Lower lobe of right lung (tissue), 2 donors: Measurements from ENCODE around the gene CDH8. TPM values are rescaled to one million over a fixed set of nuclear protein-coding genes. Genes with fewer than 3 reads are reported as not detected.

Experiments used
- ATAC-seq, 2 donors: fragments of 200-7000 bp; cut with Tn5 transposase; one replicate each; pipeline ENCODE4 v1.9.1; 2020 to 2022; ENCODE audit warnings: mild to moderate bottlenecking in 2 of 2, moderate library complexity in 2 of 2
- DNase-seq: peaks from one replicate; pipeline ENCODE4 v3.0.0-alpha.2; 2020
- H3K27ac ChIP-seq: fragments of 200-600 bp; one replicate; pipeline ENCODE4 v1.8.0; 2022
- H3K27me3 ChIP-seq: fragments of 200-600 bp; one replicate; pipeline ENCODE4 v1.8.0; 2022; ENCODE audit warnings: low read depth
- H3K36me3 ChIP-seq: fragments of 200-600 bp; one replicate; pipeline ENCODE4 v1.8.0; 2022; ENCODE audit warnings: mild to moderate bottlenecking
- H3K4me1 ChIP-seq: fragments of 200-600 bp; one replicate; pipeline ENCODE4 v1.8.0; 2022
- H3K4me3 ChIP-seq: fragments of 200-600 bp; one replicate; pipeline ENCODE4 v1.8.0; 2022; ENCODE audit warnings: mild to moderate bottlenecking
- H3K9me3 ChIP-seq: fragments of 200-600 bp; one replicate; pipeline ENCODE4 v1.8.0; 2022
- intact Hi-C: fragments of 100-400 bp; cut with DNase I; formaldehyde crosslinking; loops from one replicate; pipeline ENCODE4 v1.11.0; 2022
- total RNA-seq: library from RNA; stranded (reverse); fragmentation: NEBNext Ultra II Directional; extraction: Animal tissue kit (Norgen Biotek cat#: 25700); gene quantifications from one replicate; pipeline ENCODE4 v1.2.1, GENCODE V29; 2021
- TF ChIP-seq, protein P1 (sequence below): fragments of 200-600 bp; IDR thresholded peaks from one replicate; pipeline ENCODE4 v1.8.0; 2022; ENCODE audit warnings: antibody characterized with exemption, mild to moderate bottlenecking
- donor health status: DM: no; HTN: yes; CAD: no; lungs with severe emphysema.

The CDH8 gene
- total RNA-seq, 1 donor from 2014 or later, result 0.71 TPM

DNA sequence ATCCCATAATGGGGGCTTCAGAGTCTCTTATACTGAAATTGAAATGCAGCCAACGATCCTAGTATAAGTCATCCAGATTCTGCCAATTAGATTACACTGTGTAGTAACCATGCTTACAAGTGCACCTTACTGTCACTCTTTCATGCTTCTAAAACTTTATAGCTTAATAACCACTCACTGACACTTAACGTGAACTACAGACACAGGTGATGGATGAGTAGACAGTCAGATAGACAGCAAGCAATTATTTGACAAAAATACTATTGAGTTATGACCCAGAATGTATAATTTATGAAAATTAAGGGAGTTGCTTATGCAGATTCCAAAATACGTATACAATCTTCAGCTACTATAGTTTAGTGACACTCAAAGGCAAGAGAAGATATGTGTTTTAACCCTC, 6.3 kb downstream of the CDH8 start:
- TF ChIP-seq, protein P1, sequence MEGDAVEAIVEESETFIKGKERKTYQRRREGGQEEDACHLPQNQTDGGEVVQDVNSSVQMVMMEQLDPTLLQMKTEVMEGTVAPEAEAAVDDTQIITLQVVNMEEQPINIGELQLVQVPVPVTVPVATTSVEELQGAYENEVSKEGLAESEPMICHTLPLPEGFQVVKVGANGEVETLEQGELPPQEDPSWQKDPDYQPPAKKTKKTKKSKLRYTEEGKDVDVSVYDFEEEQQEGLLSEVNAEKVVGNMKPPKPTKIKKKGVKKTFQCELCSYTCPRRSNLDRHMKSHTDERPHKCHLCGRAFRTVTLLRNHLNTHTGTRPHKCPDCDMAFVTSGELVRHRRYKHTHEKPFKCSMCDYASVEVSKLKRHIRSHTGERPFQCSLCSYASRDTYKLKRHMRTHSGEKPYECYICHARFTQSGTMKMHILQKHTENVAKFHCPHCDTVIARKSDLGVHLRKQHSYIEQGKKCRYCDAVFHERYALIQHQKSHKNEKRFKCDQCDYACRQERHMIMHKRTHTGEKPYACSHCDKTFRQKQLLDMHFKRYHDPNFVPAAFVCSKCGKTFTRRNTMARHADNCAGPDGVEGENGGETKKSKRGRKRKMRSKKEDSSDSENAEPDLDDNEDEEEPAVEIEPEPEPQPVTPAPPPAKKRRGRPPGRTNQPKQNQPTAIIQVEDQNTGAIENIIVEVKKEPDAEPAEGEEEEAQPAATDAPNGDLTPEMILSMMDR, result no peak
- Histone ChIP-seq H3K27ac (no peak overlapping the region), H3K4me3 (no peak overlapping the region), H3K36me3 (no peaks in the 10 kb centered on the region), H3K9me3 (no peaks in the 10 kb centered on the region), H3K27me3 (peaks cover 19% of the 10 kb centered on the region), H3K4me1 (peaks cover 4% of the 10 kb centered on the region)
- DNase-seq, result no peak
- intact Hi-C loops, result no loop called here
- ATAC-seq, result no peak

DNA sequence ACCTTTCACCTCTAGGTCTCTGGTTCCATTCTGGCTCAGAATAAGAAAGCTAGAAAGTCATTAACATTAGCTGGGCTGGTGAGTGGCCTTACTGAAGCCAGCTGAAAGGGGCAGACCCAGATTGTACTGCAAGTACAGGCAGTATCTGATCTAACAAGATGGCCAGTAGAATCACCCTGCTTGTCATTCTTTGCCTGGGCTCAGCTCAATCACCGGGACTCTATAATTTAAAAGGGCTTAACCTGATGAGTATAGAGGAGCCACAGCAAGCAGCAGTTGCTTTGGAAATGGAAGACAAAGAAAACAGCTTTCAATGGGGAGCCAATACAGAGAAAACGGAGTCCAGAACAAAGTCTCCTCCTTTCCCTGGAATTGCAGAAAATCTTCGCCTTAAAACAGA, 13.6 kb downstream of the CDH8 start:
- H3K4me1 ChIP-seq, result no peaks in the 10 kb centered on the region
- H3K27me3 ChIP-seq, result no peaks in the 10 kb centered on the region
- intact Hi-C loops, result no loop called here
- H3K27ac ChIP-seq, result no peak overlapping the region
- ATAC-seq (no peak), DNase-seq (no peak)
- H3K4me3 ChIP-seq, result no peak overlapping the region
- H3K36me3 ChIP-seq, result no peaks in the 10 kb centered on the region
- TF ChIP-seq, protein P1, result no peak
- no peaks in the 10 kb centered on the region for H3K9me3 ChIP-seq

DNA sequence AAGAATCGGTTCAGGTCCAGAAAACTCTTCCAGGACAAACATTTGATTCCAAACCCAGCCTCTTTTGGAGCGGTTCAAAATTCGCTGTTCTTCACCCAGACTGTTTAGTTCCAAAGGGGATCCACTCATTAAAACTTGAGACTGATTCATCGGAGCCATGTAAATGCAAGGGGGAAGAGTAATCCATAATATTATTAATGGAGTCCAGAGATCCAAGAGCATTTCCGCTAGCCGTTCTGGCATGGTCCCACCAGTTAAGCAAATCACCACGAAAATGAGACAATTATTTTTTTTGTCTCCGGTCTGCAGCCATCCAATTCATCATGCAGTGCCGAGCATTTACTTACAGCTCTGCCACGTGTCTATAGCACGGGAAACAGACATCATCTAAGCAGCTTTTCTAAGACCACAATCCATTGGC, 15.1 kb downstream of the CDH8 start:
- H3K9me3 ChIP-seq, result no peaks in the 10 kb centered on the region

DNA sequence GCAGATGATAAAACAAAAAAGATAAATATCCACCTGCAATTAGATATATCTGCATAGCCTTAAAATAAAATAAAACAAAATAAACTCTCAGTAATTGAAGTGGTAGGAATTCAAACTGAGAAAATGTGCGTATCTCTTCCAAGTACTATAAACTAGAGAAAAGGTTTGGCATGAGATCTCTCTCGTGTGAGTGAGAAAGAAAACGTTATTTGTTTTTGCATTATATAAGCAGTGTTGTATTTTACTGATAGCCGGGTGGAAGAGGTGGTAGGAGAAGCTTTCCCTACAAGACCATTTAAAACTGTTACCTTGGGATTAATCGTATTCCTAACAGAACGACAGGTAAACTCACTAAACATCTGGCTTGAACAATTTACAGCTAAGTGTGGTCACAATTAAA, 15.6 kb downstream of the CDH8 start:
- no peaks in the 10 kb centered on the region for H3K36me3 ChIP-seq
- no peak overlapping the region for H3K27ac ChIP-seq
- intact Hi-C loops, result no loop called here
- no peak for DNase-seq
- TF ChIP-seq, protein P1, result no peak
- H3K9me3 ChIP-seq, result no peaks in the 10 kb centered on the region
- no peaks in the 10 kb centered on the region for H3K4me1 ChIP-seq
- H3K27me3 ChIP-seq, result no peaks in the 10 kb centered on the region
- no peak for ATAC-seq
- no peak overlapping the region for H3K4me3 ChIP-seq

More for the DNA sequence above, 15.1 kb downstream of the CDH8 start:
- no peak for ATAC-seq
- Histone ChIP-seq H3K4me3 (no peak overlapping the region), H3K27ac (no peak overlapping the region), H3K4me1 (no peaks in the 10 kb centered on the region), H3K36me3 (no peaks in the 10 kb centered on the region), H3K27me3 (no peaks in the 10 kb centered on the region)
- intact Hi-C loops, result no loop called here
- DNase-seq, result no peak
- TF ChIP-seq, protein P1, result no peak

DNA sequence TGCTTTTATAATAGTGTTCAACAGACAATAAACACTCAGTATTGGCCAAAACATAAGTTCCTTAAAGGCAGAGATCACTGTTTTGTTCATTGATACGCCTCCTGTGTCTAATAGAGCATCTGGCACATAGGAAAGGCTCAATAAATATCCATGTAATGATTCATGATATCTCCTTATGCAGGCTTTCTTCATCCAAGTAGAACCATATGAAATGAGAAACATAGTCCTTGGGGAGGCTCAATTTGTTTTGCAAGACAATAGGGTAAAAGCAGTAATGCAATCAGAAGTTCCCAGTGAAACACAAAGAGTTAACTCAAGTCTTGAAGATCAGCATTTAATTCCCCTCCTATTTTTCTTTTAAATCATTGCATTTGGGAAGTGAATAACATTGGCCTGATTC, 16.4 kb downstream of the CDH8 start:
- Histone ChIP-seq H3K4me1 (no peaks in the 10 kb centered on the region), H3K27ac (no peak overlapping the region)

More for the DNA sequence above, 16.4 kb downstream of the CDH8 start:
- Histone ChIP-seq H3K36me3 (no peaks in the 10 kb centered on the region), H3K9me3 (no peaks in the 10 kb centered on the region), H3K4me3 (no peak overlapping the region), H3K27me3 (no peaks in the 10 kb centered on the region)
- intact Hi-C loops, result no loop called here
- DNase-seq, result no peak
- TF ChIP-seq, protein P1, result no peak
- ATAC-seq, result no peak
